ENCODE measurements around the gene NCOA3.

GRCh38 chr20:47476452-47476851 lies 25.2 kb upstream of the NCOA3 start:
- TF ChIP-seq POLR2A (IDR thresholded peaks at IDR 0.05) (no peak), CTCF (IDR thresholded peaks at IDR 0.05) (no peak)

All from adrenal gland (tissue), 5 donors.